ENCODE measurements around the gene ACSS3.

The ACSS3 gene

DNA sequence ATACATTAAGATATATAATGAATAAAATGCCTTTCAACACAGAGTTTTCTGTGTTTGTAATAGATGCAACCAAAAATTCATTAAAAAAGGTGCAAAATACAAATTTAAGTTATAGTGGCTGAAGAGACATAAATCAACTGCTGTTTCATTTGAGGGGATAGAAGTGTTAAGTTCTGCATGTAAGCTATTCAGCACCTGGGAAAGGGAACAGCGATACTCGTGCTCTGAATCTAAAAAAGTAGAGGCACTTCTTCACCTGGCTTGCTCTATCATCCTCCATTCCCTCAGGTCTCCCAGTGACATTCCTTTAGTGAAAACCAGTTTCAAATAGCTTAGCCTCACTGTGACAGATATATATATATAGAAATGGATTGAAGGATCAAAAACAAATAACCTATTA is 222.6 kb downstream of the ACSS3 start:
- no peak for FAIRE-seq

DNA sequence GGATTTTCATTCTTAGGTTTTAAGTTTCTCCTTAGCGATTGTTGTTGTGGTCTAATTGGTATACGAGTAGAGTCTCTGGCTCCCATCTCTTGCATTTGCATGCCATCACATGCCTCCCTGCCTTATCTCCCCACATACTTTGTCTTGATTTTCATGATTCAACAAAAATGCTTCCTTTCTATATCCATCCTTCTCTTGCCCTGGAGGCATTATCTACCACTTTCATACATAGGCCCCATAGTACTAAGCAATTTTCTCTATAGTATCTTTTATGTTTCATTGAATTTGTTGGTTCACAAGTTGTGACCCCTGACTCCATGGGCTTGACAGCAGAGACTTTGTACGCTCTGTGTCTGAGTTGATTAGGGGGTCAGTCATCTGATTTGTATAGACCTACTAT is 226.1 kb downstream of the ACSS3 start:
- FAIRE-seq, result no peak

Measured in islet of Langerhans (tissue), 1 donor.